DOHH2 (cell line): ENCODE results near the gene DNMT3A.

ENCODE experiments used
- CTCF ChIP-seq: fragments of 200-600 bp; sonication (generic); IDR thresholded peaks from one replicate; pipeline ENCODE4 v1.5.1; 2014; ENCODE audit warnings: antibody characterized with exemption, mild to moderate bottlenecking, low read depth, low read length; ENCODE audit not compliant: poor library complexity, severe bottlenecking
- EZH2phosphoT487 ChIP-seq: fragments of 200-600 bp; sonication (generic); IDR thresholded peaks from 2 replicates; pipeline ENCODE4 v1.6.1; 2017; ENCODE audit warnings: borderline replicate concordance, mild to moderate bottlenecking, antibody characterized with exemption, low read length, moderate library complexity, mixed read lengths

- TF ChIP-seq CTCF (no peak), EZH2phosphoT487 (no peak)
Observed at GRCh38 chr2:25236736-25237135, 105.0 kb downstream of the DNMT3A start.
